Osteoblast (primary cell): ENCODE results near the gene CCDC148. TPM values are rescaled to one million over a fixed set of nuclear protein-coding genes. Genes with fewer than 3 reads are reported as not detected.
"Not testable (repeated sequence)": the region's sequence is repeated elsewhere in the genome, so short reads cannot be mapped to it uniquely, and the experiment has no call there.

Experiments used
- DNase-seq: peaks from one replicate; pipeline ENCODE4 v3.0.0; 2011; ENCODE audit warnings: low spot score, mixed read lengths; ENCODE audit not compliant: insufficient read length; ENCODE audit errors: missing footprints
- H2AFZ ChIP-seq: 2 replicates; pipeline ENCODE4 v1.6.0; 2011; ENCODE audit warnings: mild to moderate bottlenecking, low read length
- H3K27ac ChIP-seq: 2 replicates; pipeline ENCODE4 v1.5.1; 2011; ENCODE audit warnings: mild to moderate bottlenecking, low read depth, low read length, moderate library complexity
- H3K27me3 ChIP-seq: 2 replicates; pipeline ENCODE4 v1.6.0; 2012; ENCODE audit warnings: mild to moderate bottlenecking, control low read depth, inconsistent platforms, low read length, moderate library complexity; ENCODE audit not compliant: insufficient read depth
- H3K36me3 ChIP-seq: 2 replicates; pipeline ENCODE4 v1.5.1; 2011; ENCODE audit warnings: mild to moderate bottlenecking, low read length, control low read depth, moderate library complexity; ENCODE audit not compliant: insufficient read depth
- H3K4me1 ChIP-seq: 2 replicates; pipeline ENCODE4 v1.5.1; 2011; ENCODE audit warnings: mild to moderate bottlenecking, low read length, control low read depth, moderate library complexity; ENCODE audit not compliant: insufficient read depth
- H3K4me2 ChIP-seq: 2 replicates; pipeline ENCODE4 v1.6.0; 2011; ENCODE audit warnings: mild to moderate bottlenecking, low read length; ENCODE audit not compliant: insufficient read depth
- H3K4me3 ChIP-seq: fragments of 200-600 bp; sonication (generic); 3 replicates; pipeline ENCODE4 v1.5.1; 2012; ENCODE audit warnings: mild to moderate bottlenecking, low read length, inconsistent platforms; ENCODE audit not compliant: insufficient read depth
- H3K79me2 ChIP-seq: 2 replicates; pipeline ENCODE4 v1.6.0; 2012; ENCODE audit warnings: mild to moderate bottlenecking, low read length, control low read depth, inconsistent platforms; ENCODE audit not compliant: insufficient read depth
- H3K9me3 ChIP-seq: 2 replicates; pipeline ENCODE4 v1.5.1; 2011; ENCODE audit warnings: low read depth, low read length, control low read depth
- H4K20me1 ChIP-seq: 2 replicates; pipeline ENCODE4 v1.6.0; 2012; ENCODE audit warnings: mild to moderate bottlenecking, low read length, control low read depth; ENCODE audit not compliant: insufficient read depth
- total RNA-seq: library from RNA; depleted of rRNA; stranded (reverse); fragments of >200 nt; gene quantifications from 2 replicates; pipeline ENCODE4 v1.2.3, GENCODE V29; 2012
- TF ChIP-seq, protein P1 (sequence below): IDR thresholded peaks from 2 replicates; pipeline ENCODE4 v1.5.1; 2011; ENCODE audit warnings: mild to moderate bottlenecking, low read depth, low read length, moderate library complexity; ENCODE audit errors: extremely low read depth

The CCDC148 gene
- total RNA-seq, 1 donor: 1.8 TPM

DNA sequence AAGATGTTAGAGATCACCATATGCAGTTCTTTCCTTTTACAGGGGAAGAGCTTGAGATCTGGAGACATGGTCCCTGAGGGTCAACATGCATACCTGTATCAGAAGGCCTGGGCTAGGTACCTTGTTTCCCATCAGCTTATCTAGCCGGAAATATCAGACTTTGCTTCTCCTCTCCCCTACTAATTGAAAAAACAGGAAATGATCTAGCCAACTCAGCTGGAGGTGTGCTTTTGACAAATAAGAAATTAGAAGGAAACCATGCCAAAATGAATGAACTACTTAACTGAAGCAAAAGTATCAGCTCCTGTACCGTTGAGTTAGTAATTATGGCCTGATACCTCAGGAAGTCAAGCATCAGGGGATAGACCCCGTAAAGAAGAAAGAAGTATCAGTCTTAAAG lies 20.6 kb upstream of the CCDC148 start:
- H3K4me2 ChIP-seq: no peak overlapping the region

DNA sequence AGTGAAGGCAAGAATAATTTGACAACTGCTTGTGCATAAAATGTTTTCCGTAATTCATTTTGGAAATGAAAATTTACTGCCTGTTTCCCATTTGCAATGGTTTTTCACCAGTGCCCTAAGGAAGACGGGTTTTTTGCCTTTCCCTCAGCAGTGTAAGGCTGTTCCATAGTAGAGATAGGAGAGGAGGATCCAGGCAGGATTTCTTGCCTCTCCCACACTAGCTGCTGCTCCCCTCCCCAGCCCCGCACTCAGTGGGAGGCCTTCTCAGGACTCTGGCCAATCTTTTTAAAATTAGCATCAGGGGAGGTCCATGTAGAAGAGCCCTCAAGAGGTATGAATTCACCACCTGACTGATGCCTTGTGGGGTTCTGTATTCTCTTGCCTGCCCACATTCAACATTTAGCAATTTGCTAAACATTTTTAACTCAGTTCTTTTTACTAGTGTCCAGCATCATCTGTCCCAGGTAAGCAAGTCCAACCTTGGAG lies 18.0 kb upstream of the CCDC148 start:
- Histone ChIP-seq H3K36me3 (peaks cover 14% of the 10 kb centered on the region), H3K79me2 (peaks cover 51% of the 10 kb centered on the region)
- DNase-seq, H2AFZ ChIP-seq, H3K9me3 ChIP-seq, H4K20me1 ChIP-seq, H3K4me1 ChIP-seq, H3K4me3 ChIP-seq, H3K27ac ChIP-seq, H3K27me3 ChIP-seq, H3K4me2 ChIP-seq: not testable (repeated sequence)

More for the DNA sequence above, 20.6 kb upstream of the CCDC148 start:
- Histone ChIP-seq H3K79me2 (peaks cover 50% of the 10 kb centered on the region), H4K20me1 (no peaks in the 10 kb centered on the region), H2AFZ (no peak overlapping the region), H3K4me1 (peaks cover under 1% of the 10 kb centered on the region), H3K36me3 (peaks cover 4% of the 10 kb centered on the region), H3K4me3 (no peak overlapping the region), H3K27me3 (no peaks in the 10 kb centered on the region), H3K9me3 (no peaks in the 10 kb centered on the region), H3K27ac (no peak overlapping the region)
- DNase-seq: no peak
- TF ChIP-seq, protein P1, sequence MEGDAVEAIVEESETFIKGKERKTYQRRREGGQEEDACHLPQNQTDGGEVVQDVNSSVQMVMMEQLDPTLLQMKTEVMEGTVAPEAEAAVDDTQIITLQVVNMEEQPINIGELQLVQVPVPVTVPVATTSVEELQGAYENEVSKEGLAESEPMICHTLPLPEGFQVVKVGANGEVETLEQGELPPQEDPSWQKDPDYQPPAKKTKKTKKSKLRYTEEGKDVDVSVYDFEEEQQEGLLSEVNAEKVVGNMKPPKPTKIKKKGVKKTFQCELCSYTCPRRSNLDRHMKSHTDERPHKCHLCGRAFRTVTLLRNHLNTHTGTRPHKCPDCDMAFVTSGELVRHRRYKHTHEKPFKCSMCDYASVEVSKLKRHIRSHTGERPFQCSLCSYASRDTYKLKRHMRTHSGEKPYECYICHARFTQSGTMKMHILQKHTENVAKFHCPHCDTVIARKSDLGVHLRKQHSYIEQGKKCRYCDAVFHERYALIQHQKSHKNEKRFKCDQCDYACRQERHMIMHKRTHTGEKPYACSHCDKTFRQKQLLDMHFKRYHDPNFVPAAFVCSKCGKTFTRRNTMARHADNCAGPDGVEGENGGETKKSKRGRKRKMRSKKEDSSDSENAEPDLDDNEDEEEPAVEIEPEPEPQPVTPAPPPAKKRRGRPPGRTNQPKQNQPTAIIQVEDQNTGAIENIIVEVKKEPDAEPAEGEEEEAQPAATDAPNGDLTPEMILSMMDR: no peak

DNA sequence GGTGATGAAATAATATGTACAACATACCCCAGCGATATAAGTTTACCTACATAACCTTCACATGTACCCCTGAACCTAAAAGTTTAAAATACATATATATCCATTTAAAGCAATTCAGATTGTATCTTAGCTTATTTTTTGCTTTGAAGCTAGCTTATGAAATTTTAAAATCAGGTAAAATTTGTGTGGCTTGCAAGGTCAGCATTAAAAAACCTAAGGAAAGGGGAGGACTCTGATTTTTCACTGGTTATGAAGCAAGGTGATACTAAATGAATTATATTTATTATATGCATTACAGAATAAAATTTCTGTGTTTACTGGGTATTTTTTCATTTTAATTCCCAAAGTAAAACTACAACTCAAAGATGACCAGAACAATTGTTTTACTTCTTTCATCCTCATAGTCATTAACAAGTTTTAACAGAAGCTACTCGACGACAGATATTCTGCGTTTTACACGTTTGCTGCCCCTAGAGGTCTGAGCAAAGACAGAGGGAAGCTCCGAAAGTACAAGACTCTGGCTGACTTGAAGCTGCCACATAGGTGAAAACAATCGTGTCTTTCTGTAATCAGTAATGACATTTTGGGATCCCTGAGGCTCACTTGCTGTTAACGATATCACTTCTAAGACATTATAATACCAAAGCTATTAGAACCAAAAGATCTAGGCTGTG lies 17.3 kb upstream of the CCDC148 start:
- no peak for DNase-seq
- Histone ChIP-seq H2AFZ (no peak overlapping the region), H3K4me2 (no peak overlapping the region), H3K4me3 (no peak overlapping the region), H4K20me1 (peaks cover 5% of the 10 kb centered on the region), H3K27me3 (no peaks in the 10 kb centered on the region), H3K4me1 (no peaks in the 10 kb centered on the region), H3K36me3 (peaks cover 14% of the 10 kb centered on the region), H3K27ac (no peak overlapping the region), H3K79me2 (peaks cover 52% of the 10 kb centered on the region), H3K9me3 (no peaks in the 10 kb centered on the region)
- TF ChIP-seq, protein P1: no peak

DNA sequence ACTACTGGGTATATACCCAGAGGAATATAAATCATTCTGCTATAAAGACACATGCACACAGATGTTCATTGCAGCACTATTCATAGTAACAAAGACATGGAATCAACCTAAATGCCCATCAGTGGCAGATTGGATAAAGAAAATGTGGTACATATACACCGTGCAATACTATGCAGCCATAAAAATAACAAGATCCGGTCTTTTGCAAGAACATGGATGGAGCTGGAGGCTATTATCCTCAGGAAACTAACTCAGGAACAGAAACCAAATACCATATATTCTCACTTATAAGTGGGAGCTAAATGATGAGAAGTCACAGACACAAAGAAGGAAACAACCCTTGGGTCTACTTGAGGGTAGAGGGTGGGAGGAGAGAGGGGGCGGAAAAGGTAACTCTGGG lies 16.7 kb upstream of the CCDC148 start:
- H3K4me3 ChIP-seq, H3K4me1 ChIP-seq, H4K20me1 ChIP-seq, H3K4me2 ChIP-seq, H2AFZ ChIP-seq, H3K27ac ChIP-seq, DNase-seq, H3K9me3 ChIP-seq, H3K27me3 ChIP-seq: not testable (repeated sequence)
- Histone ChIP-seq H3K79me2 (peaks cover 52% of the 10 kb centered on the region), H3K36me3 (peaks cover 14% of the 10 kb centered on the region)

DNA sequence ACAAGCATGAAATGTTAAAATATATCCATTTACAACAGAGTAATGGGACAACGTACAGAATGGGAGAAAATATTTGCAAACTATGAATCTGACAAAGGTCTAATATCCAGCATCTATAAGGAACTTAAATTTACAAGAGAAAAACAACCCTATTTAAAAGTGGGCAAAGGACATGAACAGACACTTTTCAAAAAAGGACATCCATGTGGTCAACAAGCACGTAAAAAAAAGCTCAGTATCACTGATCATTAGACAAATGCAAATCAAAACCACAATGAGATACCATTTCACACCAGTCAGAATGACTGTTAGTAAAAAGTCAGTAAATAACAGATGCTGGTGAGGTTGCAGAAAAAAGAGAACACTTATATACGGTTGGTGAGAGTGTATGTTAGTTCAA lies 16.3 kb upstream of the CCDC148 start:
- H3K4me3 ChIP-seq, H3K4me2 ChIP-seq, H3K4me1 ChIP-seq, DNase-seq, H2AFZ ChIP-seq, H3K27me3 ChIP-seq, H4K20me1 ChIP-seq, H3K9me3 ChIP-seq, H3K27ac ChIP-seq: not testable (repeated sequence)
- Histone ChIP-seq H3K79me2 (peaks cover 54% of the 10 kb centered on the region), H3K36me3 (peaks cover 14% of the 10 kb centered on the region)
